Stimulated activated CD8-positive, alpha-beta memory T cell treated with anti-CD3 and anti-CD28 coated beads, Interleukin-12 subunit alpha, Interleukin-12 subunit beta, amount 100 ng/mL, for 24 hours (primary cell): ENCODE results near the gene CCDC87.
"Not testable (repeated sequence)": the region's sequence is repeated elsewhere in the genome, so short reads cannot be mapped to it uniquely, and the experiment has no call there.

Experiments
- DNase-seq: peaks from one replicate; pipeline ENCODE4 v3.0.0-alpha.2; 2020; ENCODE audit errors: extremely low read depth

Gene CCDC87

DNA sequence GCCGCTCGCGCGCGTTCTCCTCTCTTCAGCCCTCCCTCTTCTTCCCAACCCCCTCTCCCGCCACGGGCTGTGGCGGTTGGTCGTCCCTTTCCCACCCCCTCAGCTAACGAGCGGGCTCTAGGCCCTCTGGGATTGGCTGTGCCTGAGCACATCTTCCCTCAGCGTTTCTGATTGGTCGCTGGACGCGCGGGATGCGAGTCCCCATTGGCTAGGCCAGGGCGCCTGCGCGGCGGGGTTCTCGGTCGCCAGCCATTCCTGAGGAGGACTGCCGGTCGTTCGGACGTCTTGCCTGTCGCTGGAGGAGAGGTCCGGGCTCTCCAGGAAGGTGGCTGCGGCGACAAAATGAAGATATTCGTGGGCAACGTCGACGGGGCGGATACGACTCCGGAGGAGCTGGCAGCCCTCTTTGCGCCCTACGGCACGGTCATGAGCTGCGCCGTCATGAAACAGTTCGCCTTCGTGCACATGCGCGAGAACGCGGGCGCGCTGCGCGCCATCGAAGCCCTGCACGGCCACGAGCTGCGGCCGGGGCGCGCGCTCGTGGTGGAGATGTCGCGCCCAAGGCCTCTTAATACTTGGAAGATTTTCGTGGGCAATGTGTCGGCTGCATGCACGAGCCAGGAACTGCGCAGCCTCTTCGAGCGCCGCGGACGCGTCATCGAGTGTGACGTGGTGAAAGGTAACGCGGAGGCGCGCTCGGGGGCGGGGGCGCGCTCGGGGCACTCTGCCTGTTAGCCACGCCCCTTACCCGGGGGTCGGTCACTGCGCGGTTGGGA, 23.7 kb upstream of the CCDC87 start, which contains the start of gene RBM14:
Gene RBM14, plus strand, starts transcription at position 252 of the 776 bp plus-strand sequence. Its CDS starts 91 bp downstream, at position 343.
- peak; percentile 96 for DNase-seq

DNA sequence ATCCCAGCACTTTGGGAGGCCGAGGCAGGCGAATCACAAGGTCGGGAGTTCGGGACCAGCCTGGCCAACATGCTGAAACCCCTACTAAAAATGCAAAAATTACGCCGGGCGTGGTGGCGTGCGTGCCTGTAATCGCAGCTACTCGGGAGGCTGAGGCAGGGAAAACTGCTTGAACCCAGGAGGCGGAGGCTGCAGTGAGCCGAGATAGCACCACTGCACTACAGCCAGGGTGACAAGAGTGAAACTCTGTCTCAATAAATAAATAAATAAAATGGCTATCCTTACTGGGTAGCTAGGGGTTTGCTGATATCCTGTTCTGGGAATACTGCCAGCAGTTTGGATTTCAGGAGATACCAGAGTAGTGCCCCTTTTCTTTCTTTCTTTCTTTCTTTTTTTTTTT, 21.2 kb upstream of the CCDC87 start:
- no peak for DNase-seq

DNA sequence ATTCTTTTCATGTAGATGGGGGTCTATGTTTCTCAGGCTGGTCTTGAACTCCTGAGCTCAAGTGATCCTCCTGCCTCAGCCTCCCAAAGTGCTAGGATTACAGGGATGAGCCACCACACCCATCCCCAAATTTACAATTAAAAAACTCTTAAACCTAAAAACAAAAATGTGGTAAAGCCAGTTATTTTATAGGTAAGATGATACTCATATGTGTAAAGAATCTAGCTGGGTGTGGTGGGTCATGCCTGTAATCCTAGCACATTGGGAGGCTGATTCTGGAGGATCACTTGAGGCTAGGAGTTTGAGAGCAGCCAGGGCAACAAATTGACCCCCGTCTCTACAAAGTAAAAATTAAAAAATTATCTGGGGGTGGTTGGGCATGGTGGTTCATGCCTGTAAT, 19.6 kb upstream of the CCDC87 start:
- DNase-seq = no peak

DNA sequence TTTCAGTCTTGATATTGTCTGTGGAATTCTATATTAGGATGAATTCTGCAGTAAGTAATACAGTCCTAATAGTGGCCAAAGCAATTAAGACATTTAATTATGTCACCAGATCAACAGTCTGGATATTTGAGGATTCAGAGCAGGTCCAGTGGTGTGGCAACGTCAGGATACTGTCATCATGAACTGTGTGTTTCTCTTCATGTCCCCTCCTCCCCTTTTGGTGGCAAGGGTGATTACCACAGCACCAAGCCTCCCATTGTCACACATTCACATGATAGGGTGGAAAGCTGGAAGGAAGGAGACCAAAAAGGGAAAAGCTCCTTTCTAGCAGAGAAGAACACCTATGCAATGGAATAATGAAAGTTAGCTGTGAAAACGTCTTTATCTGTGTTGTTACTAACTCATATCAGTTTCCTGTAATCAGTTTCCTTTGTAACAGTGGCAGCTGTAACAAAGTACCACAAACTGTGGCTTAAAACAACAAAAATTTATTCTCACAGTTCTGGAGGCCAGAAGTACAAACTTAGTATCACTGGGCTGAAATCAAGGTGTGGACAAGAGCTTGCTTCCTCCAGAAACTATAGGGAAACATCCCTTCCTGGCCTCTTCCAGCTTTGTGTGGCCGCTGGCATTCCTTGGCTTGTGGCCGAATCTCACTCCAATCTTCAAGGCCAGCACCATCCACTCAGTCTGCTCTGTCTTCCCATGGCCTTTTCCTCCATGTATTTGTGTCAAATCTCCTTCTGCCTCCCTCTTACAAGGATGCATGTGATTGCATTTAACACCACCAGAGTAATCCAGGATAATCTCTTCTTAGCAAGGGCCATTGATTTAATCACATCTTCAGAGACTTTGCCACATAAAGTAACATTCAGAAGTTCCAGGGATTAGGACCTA, 17.1 kb upstream of the CCDC87 start:
- no peak for DNase-seq

DNA sequence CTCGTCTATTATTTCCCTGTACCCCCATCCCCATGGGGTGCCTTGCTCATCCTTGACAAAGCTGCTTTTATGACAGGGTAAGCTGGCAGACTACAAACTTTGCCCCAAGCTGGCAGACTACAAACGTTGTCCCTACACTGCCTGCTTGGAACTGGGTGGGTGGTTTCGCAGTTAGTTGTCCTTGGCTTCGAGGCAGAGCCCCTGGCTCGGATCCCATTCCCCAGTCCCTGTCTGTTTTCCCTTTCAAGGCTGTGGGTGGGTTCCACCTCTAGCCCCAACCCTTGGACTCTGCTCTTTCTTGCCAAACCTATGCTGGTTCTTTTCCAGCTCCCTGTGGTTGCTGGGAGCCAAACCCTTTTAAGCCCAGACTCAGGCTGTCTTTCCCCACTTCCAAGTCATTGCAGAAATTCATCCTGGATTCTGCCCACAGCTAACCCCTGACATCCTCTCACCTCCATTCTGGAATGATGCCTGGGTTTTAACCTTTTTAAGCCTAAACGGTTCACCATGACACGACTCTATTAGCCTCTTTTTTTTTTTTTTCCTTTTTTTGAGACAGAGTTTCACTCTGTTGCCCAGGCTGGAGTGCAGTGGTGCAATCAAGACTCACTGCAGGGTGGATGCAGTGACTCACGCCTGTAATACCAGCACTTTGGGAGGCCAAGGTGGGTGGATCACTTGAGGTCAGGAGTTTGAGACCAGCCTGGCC, 14.4 kb upstream of the CCDC87 start:
- DNase-seq = no peak

DNA sequence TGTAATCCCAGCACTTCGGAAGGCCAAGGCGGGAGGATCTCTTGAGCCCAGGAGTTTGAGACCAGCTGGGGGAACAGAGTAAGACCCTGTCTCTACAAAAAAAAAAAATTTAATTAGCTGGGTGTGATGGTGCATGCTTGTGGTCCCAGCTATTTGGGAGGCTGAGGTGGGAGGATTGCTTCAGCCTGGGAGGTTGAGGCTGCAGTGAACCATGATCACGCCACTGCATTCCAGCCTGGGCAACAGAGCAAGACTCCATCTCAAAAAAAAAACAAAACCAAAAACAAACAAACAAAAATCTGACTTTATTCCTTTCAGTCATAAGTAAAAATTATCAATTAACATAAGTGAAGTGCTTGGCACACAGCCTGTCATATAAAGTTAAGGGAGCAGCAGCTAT, 13.7 kb upstream of the CCDC87 start:
- DNase-seq = not testable (repeated sequence)

DNA sequence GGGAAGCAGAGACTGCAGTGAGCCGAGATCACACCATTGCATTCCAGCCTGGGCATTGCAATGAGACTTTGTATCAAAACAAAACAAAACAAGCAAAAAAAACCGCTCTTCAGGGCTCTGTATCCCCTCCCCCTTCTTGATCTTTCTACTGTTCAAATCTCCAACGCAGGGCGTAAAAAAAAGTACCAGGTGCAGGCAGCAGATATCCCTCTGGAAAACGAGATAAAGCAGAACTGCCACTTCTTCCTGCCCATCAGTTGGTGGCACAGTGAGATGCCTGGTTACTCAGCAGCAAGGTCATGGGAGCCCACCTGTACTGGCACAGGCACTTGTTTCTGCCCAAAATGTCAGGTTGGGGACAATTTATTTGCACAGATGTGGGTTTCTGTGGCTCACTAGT, 11.3 kb upstream of the CCDC87 start:
- DNase-seq = no peak

DNA sequence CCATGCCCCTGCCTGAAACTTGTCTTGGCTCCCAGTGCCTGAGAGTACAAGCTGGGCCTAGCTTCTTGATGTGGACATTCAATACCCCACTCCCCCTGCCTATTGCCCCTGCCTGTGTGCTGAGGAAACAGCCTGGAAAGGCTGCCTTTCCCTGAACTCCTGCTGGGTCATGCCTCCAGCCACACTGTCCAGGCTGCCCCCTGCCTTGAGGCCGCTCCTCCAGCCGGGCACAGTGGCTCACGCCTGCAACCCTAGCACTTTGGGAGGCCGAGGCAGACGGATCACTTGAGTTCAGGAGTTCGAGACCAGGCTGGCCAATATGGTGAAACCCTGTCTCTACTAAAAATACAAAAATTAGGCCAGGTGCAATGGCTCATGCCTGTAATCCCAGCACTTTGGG, 10.2 kb upstream of the CCDC87 start:
- DNase-seq = no peak

DNA sequence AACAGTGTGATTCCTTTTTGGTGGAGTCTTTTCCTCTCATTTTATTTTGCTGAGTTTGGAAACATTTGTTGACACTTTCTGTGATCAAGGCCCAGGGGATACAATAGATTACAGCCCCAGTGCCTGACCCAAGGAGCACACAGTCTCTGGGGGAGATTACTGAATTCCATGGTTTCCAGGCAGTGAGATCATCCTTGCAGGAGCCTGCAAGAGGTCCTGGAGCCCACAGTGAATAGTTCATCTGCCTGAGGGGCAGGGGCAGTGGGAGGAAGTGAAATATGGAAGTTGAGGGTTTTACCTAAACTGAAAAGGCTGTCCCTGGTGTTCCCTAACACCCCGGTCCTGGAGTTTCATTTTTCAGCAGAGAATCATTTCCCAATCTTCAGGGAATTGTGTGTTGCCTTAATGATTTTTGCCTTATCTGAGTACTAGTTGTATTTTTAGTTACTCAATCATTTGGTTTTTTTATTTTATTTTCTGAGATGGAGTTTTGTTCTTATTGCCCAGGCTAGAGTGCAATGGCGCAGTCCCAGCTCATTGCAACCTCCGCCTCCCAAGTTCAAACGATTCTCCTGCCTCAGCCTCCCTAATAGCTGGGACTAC, 7.9 kb upstream of the CCDC87 start:
- no peak for DNase-seq

DNA sequence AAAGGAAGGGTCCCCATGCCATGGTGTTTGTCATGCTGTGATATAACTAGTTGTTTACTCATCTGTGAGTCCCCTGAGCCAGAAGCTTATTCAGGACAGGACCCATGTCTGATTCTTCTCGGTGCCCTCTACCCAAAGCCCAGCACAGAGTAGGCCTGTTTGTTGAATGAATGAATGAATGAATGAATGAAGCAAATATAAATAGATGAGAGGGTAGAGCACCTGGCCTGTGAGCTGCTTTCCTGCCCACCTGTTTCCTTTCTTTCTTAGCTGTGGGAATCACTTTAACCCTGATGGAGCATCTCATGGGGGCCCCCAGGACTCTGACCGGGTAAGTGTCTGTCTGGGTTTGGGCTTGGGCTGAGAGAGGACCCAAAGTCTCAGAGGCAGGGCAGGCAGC, 7.4 kb upstream of the CCDC87 start:
- no peak for DNase-seq

DNA sequence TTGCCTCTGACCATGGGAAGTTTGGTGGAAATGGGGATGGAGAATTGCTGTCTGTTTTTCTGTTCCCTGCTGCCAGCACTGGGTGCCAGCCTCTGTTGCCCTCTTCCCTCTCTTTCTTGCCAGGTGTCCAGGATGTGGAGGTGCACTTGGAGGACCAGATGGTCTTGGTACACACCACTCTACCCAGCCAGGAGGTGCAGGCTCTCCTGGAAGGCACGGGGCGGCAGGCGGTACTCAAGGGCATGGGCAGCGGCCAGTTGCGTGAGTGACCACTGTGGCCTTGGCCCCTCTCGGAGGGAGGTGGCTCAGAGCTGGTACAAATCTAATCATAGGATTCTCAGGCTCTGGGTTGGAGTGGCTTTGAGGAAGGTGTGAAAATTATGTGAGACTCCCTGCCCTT, 6.1 kb upstream of the CCDC87 start:
- no peak for DNase-seq

DNA sequence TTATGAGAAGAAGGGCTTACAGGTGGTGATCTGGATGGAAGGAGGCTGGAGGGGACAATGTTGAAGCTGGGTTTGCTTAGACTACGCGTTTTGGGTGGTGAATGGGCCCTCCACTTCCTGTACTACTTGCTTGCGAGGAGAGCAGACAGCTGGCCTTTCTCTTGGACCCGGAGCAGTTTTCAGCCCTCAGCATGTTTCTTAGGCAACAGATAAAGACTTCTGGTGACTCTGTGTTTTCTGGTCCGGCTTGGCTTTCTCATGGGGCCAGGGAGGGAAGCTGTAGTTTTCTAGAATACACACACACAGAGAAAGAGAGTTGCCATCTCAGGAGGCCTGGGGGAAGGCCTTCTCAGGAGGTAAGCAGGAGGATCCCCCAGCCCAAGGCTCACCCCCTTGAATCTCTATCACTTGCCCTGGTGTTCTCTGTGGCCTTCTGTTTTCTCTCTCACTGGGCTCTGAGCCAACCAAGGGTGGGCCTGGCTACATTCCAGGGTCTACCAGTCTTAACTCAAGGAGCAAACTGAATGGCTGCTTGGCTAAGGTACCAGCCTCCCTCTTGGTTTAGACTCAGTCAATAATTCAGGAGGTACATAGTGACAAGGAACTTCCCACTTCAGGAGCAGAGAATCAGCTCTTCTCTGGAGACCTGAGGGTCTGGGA, 2.5 kb upstream of the CCDC87 start:
- DNase-seq = no peak

DNA sequence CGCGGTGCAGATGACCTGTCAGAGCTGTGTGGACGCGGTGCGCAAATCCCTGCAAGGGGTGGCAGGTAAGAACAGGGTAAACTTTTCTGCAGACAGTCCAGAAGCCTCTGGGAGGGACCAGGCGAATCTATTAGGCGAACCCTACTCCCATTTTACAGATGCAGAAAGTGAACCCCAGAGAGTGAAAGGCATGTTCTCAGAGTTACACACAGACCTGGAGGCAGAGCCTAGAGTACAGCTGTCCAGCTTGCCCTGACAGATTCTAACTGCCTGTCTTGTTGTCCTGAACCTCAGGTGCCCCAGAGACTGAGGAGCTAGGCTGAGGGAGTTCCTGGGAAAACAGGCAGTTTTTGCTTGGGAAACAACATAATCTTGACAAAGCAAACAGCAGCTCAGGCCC, 787 bp upstream of the CCDC87 start:
- no peak for DNase-seq

DNA sequence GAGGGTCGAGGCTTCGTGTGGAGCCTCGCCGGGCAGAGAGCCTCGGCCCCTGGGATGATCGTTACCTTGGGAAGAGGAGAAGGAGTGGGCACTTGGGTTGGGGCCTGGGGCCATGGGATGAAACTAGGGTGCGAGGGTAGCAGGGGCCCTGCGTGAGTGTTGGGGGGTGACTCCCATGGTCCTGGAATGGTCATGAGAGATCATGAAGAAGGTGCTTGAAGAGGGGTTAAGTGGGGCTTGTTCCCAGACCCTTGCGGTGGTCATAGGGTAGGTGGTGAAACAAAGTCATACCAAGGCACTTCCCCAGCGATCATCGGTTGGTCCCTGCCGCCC, 406 bp upstream of the CCDC87 start:
- no peak for DNase-seq

DNA sequence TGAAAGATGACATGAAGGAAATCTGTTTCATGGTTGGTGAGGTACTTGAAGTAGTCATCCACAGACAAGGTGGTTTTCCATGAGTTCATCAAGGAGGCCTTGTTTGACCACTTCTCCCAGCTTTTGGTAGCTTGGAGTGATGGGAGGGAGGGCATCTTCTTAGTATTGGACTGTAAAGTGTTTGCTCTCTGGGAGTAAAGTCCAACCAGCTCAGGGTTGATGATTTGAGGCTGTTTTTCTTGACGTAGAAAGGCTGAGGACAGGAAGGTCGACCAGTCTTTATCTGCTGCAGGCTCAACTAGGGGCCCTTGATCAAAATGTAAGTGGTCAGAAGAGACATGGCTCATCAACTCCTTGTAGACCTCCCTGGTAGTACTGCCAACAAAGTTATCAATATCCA, 1.7 kb downstream of the CCDC87 start:
- DNase-seq = no peak

DNA sequence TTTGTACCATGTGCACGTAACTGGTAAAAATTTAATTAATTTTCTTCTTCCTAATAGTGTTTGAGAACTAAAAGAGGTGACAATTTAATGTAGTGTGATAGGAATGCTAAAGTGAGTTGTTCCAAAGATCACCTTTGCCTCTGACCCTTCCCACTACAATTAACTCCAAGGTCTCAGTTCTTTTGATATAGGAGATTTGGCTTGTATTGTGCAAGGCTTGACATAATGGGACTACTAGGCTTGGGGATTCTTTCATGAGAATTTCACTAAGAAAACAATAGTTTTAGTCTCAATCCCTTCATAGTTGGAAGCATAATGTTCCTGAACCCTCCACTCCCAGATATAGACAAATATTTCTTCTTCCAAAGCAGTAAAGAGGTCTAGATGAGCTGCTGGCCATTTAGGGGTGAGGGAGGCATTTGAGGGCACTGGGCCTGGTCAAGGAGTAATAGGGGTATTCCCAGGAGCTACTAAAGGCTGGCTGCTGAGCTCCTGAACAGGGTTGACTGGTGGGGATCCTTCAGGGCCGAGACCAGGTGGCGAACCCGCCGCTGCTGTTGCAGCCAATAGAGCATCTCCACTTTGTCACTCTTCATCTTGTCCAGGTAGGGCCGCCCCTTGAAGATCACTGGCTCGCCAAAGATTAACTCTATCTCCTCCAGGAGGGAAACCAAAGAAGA, 2.7 kb downstream of the CCDC87 start:
- DNase-seq = no peak

DNA sequence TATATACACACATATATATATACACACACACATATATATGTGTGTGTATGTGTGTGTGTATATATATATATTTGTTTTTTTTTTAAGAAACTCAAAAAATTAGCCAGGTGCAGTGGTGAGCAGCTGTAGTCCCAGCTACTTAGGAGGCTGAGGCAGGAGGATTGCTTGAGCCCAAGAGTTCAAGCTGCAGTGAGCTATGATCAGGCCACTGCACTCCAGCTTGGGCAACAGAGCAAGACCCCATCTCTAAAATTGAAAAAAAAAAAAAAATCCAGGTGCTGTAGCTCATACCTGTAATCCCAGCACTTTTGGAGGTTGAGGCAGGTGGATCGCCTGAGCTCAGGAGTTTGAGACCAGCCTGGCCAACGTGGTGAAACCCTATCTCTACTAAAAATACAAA, 3.5 kb downstream of the CCDC87 start:
- not testable (repeated sequence) for DNase-seq

DNA sequence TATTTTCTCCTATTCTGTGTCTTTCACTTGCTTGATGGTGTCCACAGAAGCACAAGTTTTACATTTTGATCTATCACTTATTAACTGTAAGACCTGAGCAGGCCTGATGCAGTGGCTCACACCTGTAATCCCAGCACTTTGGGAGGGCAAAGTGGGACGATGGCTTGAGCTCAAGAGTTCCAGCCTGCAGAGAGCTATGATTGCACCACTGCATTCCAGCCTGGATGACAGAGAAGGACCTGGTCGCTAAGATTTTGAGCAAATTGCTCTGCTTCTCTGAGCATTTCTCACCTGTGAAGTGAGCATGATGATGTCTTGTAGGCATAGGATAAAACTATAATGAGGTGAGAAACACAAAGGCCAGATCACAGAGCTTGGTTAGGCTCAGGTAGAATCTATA, 6.7 kb downstream of the CCDC87 start:
- DNase-seq = no peak

DNA sequence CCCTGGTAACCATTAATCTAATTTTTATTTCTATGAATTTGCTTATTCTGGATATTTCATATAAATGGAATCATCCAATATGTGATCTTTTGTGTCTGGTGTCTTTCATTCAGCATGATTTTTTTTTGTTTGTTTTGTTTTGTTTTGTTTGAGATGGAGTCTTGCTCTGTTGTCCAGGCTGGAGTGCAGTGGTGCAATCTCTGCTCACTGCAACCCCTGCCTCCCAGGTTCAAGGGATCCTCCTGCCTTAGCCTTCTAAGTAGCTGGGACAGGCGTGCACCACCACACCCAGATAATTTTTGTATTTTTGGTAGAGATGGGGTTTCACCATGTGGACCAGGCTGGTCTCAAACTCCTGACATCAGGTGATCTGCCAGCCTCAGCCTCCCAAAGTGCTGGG, 7.4 kb downstream of the CCDC87 start:
- not testable (repeated sequence) for DNase-seq

DNA sequence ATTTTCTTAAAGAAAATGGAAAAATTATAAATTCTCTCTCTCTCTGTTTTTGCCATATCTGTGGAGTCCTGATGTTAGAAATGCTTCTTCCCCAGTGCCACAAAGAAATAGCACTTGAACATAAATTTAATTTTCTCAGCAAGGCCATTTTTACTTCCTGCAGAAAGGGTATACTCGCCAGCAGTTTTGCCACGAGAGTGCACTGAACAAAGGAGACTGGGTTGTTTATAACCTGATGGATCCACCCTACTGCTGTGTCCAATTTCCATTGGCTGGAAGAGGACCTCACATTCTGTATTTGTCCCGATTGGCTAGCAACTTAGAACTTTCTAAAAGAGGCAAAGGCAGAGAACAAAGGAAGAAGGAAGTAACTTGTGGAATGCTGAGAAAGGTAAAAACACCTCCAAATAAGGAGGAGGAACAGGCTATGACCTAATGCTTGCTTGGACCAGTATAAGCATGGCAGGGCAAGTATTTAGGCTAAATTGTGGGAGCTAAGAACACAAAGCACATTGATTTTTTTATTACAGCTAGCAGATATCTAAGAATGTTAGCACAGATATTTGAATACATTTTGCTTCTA, 10.2 kb downstream of the CCDC87 start:
- DNase-seq = not testable (repeated sequence)

DNA sequence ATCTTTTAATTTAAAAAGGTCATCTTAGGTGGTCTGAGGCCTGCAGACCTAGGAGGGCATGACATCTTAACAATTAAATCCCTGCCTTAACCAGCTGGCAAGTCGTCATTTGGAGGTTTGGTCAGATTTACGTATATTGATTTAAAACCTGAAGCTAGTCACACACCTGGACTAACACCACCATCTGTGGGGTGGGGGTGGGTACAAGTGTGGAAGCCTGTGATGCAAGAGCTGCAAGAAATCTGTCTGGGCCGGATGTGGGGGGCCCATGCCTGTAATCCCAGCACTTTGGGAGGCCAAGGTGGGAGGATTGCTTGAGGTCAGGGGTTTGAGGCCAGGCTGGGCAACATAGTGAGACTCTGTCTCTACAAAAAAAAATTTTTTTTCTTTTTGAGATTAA, 11.6 kb downstream of the CCDC87 start:
- no peak for DNase-seq
